ENCODE measurements around the gene LAS1L.

DNA sequence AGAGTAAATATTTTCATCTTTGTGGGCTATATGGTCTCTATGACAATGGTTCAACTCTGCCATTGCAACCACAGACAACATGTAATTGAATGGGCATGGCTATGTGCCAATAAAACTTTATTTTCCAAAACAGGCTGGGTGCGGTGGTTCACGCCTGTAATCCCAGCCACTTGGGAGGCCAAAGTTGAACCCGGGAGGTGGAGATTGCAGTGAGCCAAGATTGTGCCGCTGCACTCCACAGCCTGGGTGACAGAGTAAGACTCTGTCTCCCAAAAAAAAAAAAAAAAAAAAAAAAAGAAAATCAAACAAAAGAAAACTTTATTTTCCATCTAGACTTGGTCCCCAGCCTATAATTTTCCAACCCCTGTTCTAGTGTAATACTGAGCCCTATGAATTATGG, 38.4 kb upstream of the LAS1L start:
- TF ChIP-seq FOXM1 (IDR thresholded peaks at IDR 0.05; ENCODE audit: low read depth) = no peak
- TF ChIP-seq, protein P1, sequence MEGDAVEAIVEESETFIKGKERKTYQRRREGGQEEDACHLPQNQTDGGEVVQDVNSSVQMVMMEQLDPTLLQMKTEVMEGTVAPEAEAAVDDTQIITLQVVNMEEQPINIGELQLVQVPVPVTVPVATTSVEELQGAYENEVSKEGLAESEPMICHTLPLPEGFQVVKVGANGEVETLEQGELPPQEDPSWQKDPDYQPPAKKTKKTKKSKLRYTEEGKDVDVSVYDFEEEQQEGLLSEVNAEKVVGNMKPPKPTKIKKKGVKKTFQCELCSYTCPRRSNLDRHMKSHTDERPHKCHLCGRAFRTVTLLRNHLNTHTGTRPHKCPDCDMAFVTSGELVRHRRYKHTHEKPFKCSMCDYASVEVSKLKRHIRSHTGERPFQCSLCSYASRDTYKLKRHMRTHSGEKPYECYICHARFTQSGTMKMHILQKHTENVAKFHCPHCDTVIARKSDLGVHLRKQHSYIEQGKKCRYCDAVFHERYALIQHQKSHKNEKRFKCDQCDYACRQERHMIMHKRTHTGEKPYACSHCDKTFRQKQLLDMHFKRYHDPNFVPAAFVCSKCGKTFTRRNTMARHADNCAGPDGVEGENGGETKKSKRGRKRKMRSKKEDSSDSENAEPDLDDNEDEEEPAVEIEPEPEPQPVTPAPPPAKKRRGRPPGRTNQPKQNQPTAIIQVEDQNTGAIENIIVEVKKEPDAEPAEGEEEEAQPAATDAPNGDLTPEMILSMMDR (IDR thresholded peaks at IDR 0.05) = no peak
- no peak for TF ChIP-seq FOXJ3 (CRISPR knock-in tag; IDR thresholded peaks at IDR 0.05)
- TF ChIP-seq, protein P2, sequence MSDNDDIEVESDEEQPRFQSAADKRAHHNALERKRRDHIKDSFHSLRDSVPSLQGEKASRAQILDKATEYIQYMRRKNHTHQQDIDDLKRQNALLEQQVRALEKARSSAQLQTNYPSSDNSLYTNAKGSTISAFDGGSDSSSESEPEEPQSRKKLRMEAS (IDR thresholded peaks at IDR 0.05; ENCODE audit: low read depth) = no peak
- TF ChIP-seq RFX5 (IDR thresholded peaks at IDR 0.05; ENCODE audit: low read length) = no peak
- no peak for TF ChIP-seq GABPA (IDR thresholded peaks at IDR 0.05; ENCODE audit: low read depth)
- no peak for TF ChIP-seq ELF1 (IDR thresholded peaks at IDR 0.05)
- TF ChIP-seq RAD21 (IDR thresholded peaks at IDR 0.05; ENCODE audit: low read length) = no peak
- no peak for TF ChIP-seq POLR2AphosphoS5 (IDR thresholded peaks at IDR 0.05; ENCODE audit: low read depth, low read length)
- TF ChIP-seq, protein P3, sequence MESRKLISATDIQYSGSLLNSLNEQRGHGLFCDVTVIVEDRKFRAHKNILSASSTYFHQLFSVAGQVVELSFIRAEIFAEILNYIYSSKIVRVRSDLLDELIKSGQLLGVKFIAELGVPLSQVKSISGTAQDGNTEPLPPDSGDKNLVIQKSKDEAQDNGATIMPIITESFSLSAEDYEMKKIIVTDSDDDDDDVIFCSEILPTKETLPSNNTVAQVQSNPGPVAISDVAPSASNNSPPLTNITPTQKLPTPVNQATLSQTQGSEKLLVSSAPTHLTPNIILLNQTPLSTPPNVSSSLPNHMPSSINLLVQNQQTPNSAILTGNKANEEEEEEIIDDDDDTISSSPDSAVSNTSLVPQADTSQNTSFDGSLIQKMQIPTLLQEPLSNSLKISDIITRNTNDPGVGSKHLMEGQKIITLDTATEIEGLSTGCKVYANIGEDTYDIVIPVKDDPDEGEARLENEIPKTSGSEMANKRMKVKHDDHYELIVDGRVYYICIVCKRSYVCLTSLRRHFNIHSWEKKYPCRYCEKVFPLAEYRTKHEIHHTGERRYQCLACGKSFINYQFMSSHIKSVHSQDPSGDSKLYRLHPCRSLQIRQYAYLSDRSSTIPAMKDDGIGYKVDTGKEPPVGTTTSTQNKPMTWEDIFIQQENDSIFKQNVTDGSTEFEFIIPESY (IDR thresholded peaks at IDR 0.05; ENCODE audit: borderline replicate concordance, low read depth) = no peak
- TF ChIP-seq CHD2 (IDR thresholded peaks at IDR 0.05; ENCODE audit: low read length, partially characterized antibody) = no peak
